HG02938 (cell line): Measurements from ENCODE around the gene CCNH.
A peak's percentile ranks its signal among the peaks of the same experiment; 100 is the strongest.

Source experiments
- ATAC-seq: cut with Tn5 transposase; IDR thresholded peaks from one replicate; pipeline ENCODE4 v1.9.1; 2021; ENCODE audit warnings: mild to moderate bottlenecking, moderate library complexity; ENCODE audit not compliant: unreplicated experiment

CCNH gene

GRCh38 chr5:87403899-87404298, 8.8 kb downstream of the CCNH start:
- ATAC-seq: no peak

- no peak for ATAC-seq
Measured at GRCh38 chr5:87403409-87403808, 9.3 kb downstream of the CCNH start.

GRCh38 chr5:87401626-87402025, 11.1 kb downstream of the CCNH start:
- no peak for ATAC-seq

GRCh38 chr5:87400305-87400899, 12.3 kb downstream of the CCNH start:
- ATAC-seq: peak; percentile 76

- ATAC-seq: no peak
Measured at GRCh38 chr5:87399720-87400119, 13.0 kb downstream of the CCNH start.

- no peak for ATAC-seq
Measured at GRCh38 chr5:87398981-87399614, 13.6 kb downstream of the CCNH start.

GRCh38 chr5:87394411-87395165, 18.1 kb downstream of the CCNH start:
- ATAC-seq: no peak

- no peak for ATAC-seq
Measured at GRCh38 chr5:87393331-87393730, 19.4 kb downstream of the CCNH start.

- no peak for ATAC-seq
Measured at GRCh38 chr5:87392801-87393200, 19.9 kb downstream of the CCNH start.

GRCh38 chr5:87392170-87392569, 20.6 kb downstream of the CCNH start:
- ATAC-seq: no peak

GRCh38 chr5:87390576-87391199, 22.0 kb downstream of the CCNH start:
- no peak for ATAC-seq

- peak; percentile 64 for ATAC-seq
Measured at GRCh38 chr5:87390075-87390474, 22.7 kb downstream of the CCNH start.

- ATAC-seq: peak; percentile 34
Measured at GRCh38 chr5:87389296-87390034, 23.3 kb downstream of the CCNH start.

- no peak for ATAC-seq
Measured at GRCh38 chr5:87388129-87388528, 24.6 kb downstream of the CCNH start.

GRCh38 chr5:87385802-87386201, 26.9 kb downstream of the CCNH start:
- no peak for ATAC-seq

- ATAC-seq: no peak
Measured at GRCh38 chr5:87383216-87383615, 29.5 kb downstream of the CCNH start.

- ATAC-seq: no peak
Measured at GRCh38 chr5:87382224-87382623, 30.5 kb downstream of the CCNH start.

GRCh38 chr5:87372705-87373104, 40.0 kb downstream of the CCNH start:
- no peak for ATAC-seq

- no peak for ATAC-seq
Measured at GRCh38 chr5:87369431-87369830, 43.3 kb downstream of the CCNH start.

GRCh38 chr5:87368601-87369000, 44.1 kb downstream of the CCNH start:
- no peak for ATAC-seq

GRCh38 chr5:87367243-87367642, 45.5 kb downstream of the CCNH start:
- ATAC-seq: no peak
